ENCODE results near the gene PFAS.
A peak's percentile ranks its signal among the peaks of the same experiment; 100 is the strongest.
"Not testable (repeated sequence)": the region's sequence is repeated elsewhere in the genome, so short reads cannot be mapped to it uniquely, and the experiment has no call there.

The PFAS gene

GRCh38 chr17:8225813-8226535, 23.1 kb upstream of the PFAS start:
- peak; percentile 54 to 83 (median 67) for DNase-seq (ENCODE audit: low read depth in 2 of 3, low spot score in 2 of 3)

DNA sequence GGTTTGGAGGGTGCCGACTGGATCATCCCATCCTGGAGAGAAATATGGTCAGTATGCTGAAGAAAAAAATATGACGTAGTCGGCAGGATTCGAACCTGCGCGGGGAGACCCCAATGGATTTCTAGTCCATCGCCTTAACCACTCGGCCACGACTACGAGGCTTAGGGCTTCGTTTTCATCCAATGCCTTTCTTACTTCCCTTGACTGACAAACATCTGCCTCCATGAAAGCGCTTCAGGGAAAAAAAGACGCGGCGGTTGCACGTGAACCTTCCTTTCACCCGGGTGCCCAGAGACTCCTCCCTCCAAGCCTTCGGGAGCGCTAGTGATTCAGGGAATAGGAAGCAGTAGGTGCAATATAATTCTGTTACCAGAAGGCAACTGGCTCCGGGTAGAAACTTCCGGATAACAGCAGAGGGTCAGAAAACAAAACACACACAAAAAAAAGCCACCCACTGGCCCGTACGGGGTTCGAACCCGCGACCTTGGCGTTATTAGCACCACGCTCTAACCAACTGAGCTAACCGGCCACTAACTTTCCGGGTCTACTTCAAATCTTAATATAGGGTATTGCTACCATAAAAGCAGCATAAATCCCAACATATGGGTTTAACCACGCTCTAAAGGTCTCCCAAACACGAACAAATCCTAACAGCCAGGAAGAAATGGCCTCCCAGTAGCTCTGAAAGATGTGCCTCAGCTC, 22.4 kb upstream of the PFAS start:
- peak; percentile 47 to 61 (median 57) for DNase-seq (ENCODE audit: low read depth in 2 of 3, low spot score in 2 of 3)

DNA sequence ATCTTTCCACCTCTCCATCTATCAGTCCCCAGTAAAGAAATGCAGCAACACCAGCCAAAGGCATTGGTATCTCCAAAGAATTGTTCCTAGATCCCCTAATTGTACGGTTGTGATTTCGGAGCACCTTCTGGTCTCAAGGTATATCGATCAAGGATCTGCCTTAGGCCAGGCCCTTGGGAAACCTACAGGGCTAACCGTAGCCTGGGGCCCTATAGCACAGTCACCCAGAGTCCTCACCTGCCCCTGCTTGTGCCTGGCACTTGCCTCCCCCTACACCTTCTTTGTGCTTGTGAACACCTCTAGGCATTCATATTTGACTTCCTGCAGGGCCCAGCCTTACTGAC, 21.9 kb upstream of the PFAS start:
- no peak for DNase-seq (ENCODE audit: low read depth in 2 of 3, low spot score in 2 of 3)

DNA sequence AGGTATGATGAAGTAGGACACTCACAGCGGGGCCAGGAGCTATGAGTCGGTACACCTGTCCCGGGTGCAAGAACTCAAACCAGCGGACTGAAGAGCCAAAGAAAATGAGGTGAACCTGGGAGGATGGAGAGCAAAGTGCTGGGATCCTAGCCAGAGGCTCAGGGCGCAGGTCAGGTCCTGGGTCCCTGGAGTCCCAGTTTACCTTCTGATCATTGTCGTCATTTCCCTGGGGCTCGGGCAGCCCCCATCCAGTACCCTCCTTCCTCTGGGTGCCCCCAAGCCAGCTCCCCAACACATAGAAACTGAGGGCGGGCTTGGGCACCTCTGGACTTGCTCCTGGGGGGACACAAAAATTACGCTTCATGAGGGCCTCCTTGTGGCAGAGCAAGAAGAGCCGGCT, 17.4 kb upstream of the PFAS start:
- DNase-seq (ENCODE audit: low read depth in 2 of 3, low spot score in 2 of 3): no peak

DNA sequence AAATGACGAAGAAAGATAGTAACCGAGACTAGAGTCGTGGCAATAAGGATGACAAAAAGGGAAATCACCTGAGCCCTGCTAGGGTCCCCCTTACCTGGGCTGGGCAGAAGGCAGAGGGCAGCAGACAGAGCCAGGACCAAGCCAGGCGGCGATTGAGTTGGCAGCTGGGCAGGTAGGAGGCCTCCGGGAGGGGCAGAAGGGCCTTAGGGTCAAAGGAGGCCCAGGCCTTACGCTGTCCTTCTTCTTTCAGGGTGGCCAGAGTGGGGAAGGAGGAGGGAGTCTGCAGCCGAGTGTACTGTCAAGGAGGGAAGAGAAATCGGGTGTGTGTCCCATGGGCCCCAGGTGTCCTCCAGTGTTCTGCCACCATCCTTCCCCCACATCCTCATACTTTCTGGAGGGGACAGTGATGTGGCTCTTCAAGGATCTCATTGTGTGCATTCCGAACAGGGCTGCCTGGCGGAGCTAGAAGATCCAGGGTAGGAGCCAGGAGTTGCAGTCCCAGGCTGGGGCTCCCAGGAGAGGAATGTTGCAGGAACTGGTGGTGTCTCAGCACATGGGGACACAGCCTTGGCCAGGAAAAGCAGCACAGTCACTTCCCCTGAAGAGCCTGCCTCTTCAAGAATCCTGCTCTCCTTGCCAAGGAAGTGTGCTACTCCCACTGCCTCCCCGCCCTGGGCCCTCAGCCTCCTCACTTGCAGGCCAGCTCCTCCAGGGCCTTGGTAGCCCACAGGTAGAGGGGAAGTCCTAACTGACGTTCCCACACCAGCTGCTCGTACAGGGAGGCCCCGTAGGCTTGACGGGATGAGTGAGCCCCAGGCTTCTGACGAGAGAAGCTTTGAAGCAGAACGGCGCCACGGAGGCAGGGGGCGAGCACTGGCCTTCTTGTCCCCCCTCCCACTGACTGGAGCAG, 14.5 kb upstream of the PFAS start:
- no peak for DNase-seq (ENCODE audit: low read depth in 2 of 3, low spot score in 2 of 3)

DNA sequence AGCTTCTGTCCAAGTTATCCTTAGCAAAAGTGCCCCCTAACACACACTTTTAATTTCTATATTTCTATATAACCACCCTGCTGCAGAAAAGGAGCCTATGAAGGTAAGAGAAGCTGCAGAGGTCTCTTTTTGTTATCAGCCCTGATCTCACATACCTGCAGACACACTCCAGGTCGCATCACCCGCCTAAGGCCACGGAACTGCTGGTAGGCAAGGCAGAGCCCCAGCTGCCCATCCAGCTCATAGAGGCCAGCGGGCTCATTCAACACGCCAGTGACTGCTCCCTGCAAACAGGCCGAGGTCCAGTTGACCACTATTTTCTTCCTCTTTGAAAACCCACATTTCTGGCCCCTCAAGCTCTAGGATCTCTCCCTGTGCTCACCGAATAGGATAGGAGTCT, 13.4 kb upstream of the PFAS start:
- no peak for DNase-seq (ENCODE audit: low read depth in 2 of 3, low spot score in 2 of 3)

- no peak for DNase-seq (ENCODE audit: low read depth in 2 of 3, low spot score in 2 of 3)
Observed at GRCh38 chr17:8237175-8237574, 11.9 kb upstream of the PFAS start.

DNA sequence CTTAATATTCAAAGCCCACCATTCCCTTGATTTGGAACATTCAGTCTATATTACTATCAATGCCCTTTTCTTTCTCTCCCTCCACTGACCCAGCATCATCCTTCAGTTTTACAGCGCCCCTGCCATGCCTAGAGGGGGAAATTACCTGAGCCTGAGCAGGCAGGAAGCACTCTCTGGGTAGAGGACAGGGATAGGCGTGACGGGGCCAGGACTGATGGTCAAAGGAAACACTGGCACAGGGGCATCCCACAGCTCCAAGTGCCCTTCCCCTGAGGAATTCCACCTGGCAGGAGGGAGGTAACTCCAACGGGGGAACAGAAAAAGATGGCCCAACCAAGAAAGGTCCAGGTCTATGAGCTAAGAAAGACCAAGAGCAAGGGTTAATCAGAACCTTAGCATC, 11.2 kb upstream of the PFAS start:
- DNase-seq (ENCODE audit: low read depth in 2 of 3, low spot score in 2 of 3): no peak

DNA sequence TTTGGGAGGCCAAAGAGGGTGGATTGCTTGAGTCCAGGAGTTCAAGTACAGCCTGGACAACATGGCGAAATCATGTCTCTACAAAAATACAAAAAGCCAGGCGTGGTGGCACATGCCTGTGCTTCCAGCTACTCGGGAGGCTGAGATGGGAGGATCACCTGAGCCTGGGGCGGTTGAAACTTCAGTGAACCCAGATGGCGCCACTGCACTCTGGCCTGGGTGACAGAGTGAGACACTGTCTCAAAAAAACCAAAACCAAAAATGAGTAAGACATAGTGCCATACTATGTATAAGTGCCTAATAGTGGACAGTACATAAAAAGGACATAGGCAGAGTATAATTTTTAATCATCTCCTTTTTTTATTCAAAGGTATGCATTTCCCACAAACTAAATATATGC, 5.3 kb upstream of the PFAS start:
- no peak for DNase-seq (ENCODE audit: low read depth in 2 of 3, low spot score in 2 of 3)

DNA sequence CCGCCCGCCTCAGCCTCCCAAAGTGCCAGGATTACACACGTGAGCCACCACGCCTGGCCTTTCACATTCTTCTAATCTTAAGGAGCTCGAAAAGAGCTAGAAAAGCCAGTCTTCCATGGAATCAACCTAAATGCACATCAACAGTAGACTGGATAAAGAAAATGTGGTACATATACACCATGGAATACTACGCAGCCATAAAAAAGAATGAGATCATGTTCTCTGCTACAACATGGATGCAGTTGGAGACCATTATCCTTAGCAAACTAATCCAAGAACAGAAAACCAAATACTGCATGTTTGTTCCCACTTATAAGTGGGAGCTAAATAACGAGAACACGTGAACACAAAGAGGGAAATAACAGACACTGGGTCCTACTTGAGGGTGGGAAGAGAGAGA, 4.3 kb upstream of the PFAS start:
- DNase-seq (ENCODE audit: low read depth in 2 of 3, low spot score in 2 of 3): no peak

GRCh38 chr17:8249621-8250500, 772 bp downstream of the PFAS start:
- DNase-seq (ENCODE audit: low read depth in 2 of 3, low spot score in 2 of 3): no peak

- not testable (repeated sequence) for DNase-seq (ENCODE audit: low read depth in 2 of 3, low spot score in 2 of 3)
Observed at GRCh38 chr17:8251411-8251810, 2.3 kb downstream of the PFAS start.

- DNase-seq (ENCODE audit: low read depth in 2 of 3, low spot score in 2 of 3): no peak
Observed at GRCh38 chr17:8253801-8254200, 4.7 kb downstream of the PFAS start.

DNA sequence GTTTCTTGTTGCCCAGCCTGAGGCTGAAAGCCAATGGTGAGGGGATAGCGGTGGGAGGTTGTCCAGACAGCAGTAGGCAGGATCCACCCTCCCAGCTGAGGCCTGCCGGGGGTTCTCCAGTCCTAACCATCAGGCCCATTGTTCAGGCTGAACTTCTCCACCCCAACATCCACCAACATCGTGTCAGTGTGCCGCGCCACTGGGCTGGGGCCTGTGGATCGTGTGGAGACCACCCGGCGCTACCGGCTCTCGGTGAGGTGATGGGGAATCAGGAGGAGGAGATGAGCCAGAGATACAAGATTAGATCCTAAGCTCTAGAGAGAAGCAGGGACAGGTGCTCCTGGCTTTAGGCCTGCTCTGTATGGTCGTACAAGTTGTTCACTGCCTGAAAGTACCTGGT, 5.8 kb downstream of the PFAS start:
- DNase-seq (ENCODE audit: low read depth in 2 of 3, low spot score in 2 of 3): no peak

- DNase-seq (ENCODE audit: low read depth in 2 of 3, low spot score in 2 of 3): no peak
Observed at GRCh38 chr17:8255499-8255898, 6.4 kb downstream of the PFAS start.

DNA sequence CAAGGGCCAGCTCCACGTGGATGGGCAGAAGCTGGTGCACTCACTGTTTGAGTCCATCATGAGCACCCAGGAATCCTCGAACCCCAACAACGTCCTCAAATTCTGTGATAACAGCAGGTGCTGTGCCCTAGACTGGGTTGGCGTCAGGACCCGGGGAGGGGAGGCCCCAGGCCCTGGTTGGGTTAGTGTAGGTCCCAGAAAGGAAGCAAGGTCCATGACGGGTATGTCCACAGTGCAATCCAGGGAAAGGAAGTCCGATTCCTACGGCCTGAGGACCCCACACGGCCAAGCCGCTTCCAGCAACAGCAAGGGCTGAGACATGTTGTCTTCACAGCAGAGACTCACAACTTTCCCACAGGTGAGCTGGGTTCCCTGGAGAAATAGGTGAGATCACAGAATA, 7.2 kb downstream of the PFAS start:
- DNase-seq (ENCODE audit: low read depth in 2 of 3, low spot score in 2 of 3): no peak

DNA sequence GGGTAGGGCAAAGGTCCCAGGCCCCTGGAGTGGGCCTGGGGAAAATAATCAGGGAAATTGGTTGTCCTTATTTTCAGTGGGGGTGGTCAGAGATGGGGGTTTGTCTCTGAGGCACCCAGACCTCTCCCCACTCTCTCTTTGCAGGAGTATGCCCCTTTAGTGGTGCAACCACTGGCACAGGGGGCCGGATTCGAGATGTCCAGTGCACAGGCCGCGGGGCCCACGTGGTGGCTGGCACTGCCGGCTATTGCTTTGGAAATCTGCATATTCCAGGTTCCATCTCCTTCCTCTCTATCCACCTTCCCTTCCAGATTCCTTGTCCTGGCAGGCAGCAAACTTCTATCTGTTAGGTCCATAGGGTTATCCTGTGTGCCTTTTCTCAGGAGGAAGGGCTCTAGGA, 7.6 kb downstream of the PFAS start:
- DNase-seq (ENCODE audit: low read depth in 2 of 3, low spot score in 2 of 3): no peak

DNA sequence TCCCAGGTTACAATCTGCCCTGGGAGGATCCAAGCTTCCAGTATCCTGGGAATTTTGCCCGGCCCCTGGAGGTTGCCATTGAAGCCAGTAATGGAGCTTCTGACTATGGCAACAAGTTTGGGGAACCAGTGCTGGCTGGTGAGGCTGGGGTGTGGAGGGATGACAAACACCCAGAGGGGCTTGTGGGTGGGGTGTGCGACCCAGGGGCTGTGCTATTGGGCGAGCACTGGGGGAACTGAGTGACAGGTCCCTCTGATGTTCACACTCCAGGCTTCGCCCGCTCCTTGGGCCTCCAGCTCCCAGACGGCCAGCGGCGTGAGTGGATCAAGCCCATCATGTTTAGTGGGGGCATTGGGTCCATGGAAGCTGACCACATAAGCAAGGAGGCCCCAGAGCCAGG, 8.7 kb downstream of the PFAS start:
- DNase-seq (ENCODE audit: low read depth in 2 of 3, low spot score in 2 of 3): no peak

- DNase-seq (ENCODE audit: low read depth in 2 of 3, low spot score in 2 of 3): no peak
Observed at GRCh38 chr17:8264320-8264719, 15.2 kb downstream of the PFAS start.

GRCh38 chr17:8264836-8265542, 15.9 kb downstream of the PFAS start:
- DNase-seq (ENCODE audit: low read depth in 2 of 3, low spot score in 2 of 3): no peak
